Gastroesophageal sphincter (tissue), 4 donors: Measurements from ENCODE around the gene EDN1. TPM values are rescaled to one million over a fixed set of nuclear protein-coding genes. Genes with fewer than 3 reads are reported as not detected.

Source experiments
- ATAC-seq: fragments of 150-250 bp; one replicate; pipeline ENCODE4 v1.9.1; 2016; ENCODE audit warnings: mild to moderate bottlenecking, moderate library complexity
- H3K27ac ChIP-seq, 4 donors: fragments of 200-600 bp; sonication (generic) in 3 of 4; 1 replicate in 3 of 4; 2 replicates in 1 of 4; pipeline ENCODE4 v1.5.1; 2016 to 2019
- H3K27me3 ChIP-seq: fragments of 200-600 bp; sonication (generic); one replicate; pipeline ENCODE4 v1.5.1; 2019
- H3K36me3 ChIP-seq, 2 donors: fragments of 200-600 bp; sonication (generic); one replicate each; pipeline ENCODE4 v1.5.1; 2019; ENCODE audit warnings: control low read depth in 1 of 2
- H3K4me1 ChIP-seq, 3 donors: fragments of 200-600 bp; sonication (generic); 1 replicate in 2 of 3; 2 replicates in 1 of 3; pipeline ENCODE4 v1.5.1; 2016 to 2019; ENCODE audit warnings: control low read depth in 2 of 3
- H3K4me3 ChIP-seq, 2 donors: fragments of 200-600 bp; sonication (generic); one replicate each; pipeline ENCODE4 v1.5.1; 2019; ENCODE audit warnings: mild to moderate bottlenecking in 1 of 2, moderate library complexity in 1 of 2
- H3K9me3 ChIP-seq, 3 donors: fragments of 200-600 bp; sonication (generic); one replicate each; pipeline ENCODE4 v1.5.1; 2017 to 2019; ENCODE audit warnings: control low read depth in 2 of 3
- EP300 ChIP-seq: sonication (generic); formaldehyde crosslinking; IDR thresholded peaks from one replicate; pipeline ENCODE4 v1.6.1; 2017; ENCODE audit warnings: antibody characterized with exemption, mild to moderate bottlenecking
- POLR2A ChIP-seq, 2 donors: fragments of 450-650 bp; IDR thresholded peaks; one replicate each; pipeline ENCODE4 v1.6.1; 2017; ENCODE audit warnings: antibody characterized with exemption in 2 of 2, mild to moderate bottlenecking in 2 of 2, moderate library complexity in 1 of 2
- POLR2AphosphoS5 ChIP-seq: sonication (generic); formaldehyde crosslinking; IDR thresholded peaks from one replicate; pipeline ENCODE4 v1.6.1; 2017; ENCODE audit warnings: antibody characterized with exemption
- WGBS, 2 donors: methylation state at CpG; one replicate each; pipeline ENCODE4 v1.1.5; 2018; ENCODE audit warnings: low coverage in 1 of 2; 5-methylcytosine and 5-hydroxymethylcytosine counted together
- total RNA-seq, 4 donors: library from RNA; depleted of rRNA; stranded (reverse); fragments of >200 nt; gene quantifications; one replicate each; pipeline ENCODE4 v1.1.0, GENCODE V29; 2016
- TF ChIP-seq, protein P1 (sequence below), 4 experiments: fragments of 200-600 bp in 2 of 4; fragments of 450-650 bp in 2 of 4; sonication (generic) in 1 of 4; IDR thresholded peaks; one replicate each; pipeline ENCODE4 v1.5.1; 2017 to 2019; ENCODE audit warnings: antibody characterized with exemption in 4 of 4, mild to moderate bottlenecking in 2 of 4, moderate library complexity in 2 of 4

EDN1 gene
- total RNA-seq, 4 donors from 2014 or later: 3.6 to 39.6 (median 15.1) TPM

DNA sequence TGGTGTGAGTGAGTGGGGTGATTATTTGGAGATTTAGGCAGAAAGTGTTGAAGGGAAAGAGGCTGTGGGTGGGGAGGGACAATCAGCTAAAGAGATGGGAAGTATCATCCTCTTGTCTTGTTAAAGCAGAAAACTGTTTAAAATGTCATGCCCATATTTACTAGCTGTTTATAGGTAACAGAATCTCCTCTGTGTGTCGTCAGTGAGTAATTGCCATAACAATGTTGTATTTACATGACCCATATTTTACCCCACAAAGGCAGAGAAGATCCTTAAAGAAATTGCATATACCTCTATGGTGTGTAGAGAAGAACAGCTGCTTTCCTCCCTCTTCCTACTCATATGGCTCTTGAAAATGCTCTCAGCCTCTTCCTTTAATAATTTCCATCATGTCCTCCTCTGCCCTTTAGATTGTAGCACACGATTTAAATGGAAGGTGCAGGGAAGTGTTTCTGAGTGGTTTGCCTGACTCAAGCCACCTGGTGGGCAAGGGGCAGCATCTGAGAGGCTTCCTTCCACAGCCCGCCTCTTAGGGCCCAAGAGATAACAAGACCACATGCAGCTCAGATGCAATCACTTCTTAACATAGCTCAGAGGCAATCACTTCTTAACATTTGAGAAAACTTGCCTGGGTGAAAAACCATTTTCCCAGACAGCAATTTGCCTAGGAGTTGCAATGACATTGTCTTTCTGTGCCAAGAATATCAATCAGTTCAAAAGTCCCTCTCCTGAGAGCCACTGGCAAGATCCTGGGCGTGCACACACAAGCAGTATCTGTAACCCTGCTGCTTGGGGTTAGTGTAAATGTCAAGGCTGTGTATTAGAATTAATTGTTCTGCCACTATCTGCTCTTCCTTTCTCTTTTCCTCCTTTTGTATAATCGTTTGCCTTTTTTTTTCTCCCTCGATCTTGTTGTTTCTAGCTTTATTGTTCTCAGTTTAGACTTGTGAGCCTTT, 44.1 kb upstream of the EDN1 start:
- Histone ChIP-seq H3K27ac (no peak overlapping the region), H3K4me3 (no peak overlapping the region), H3K27me3 (no peaks in the 10 kb centered on the region), H3K4me1 (no peaks in the 10 kb centered on the region), H3K36me3 (no peaks in the 10 kb centered on the region), H3K9me3 (no peaks in the 10 kb centered on the region)
- WGBS, 2 donors: 48 to 57% methylated on average over 3 to 5 of the region's 6 CpGs
- ATAC-seq: no peak
- TF ChIP-seq, protein P1, sequence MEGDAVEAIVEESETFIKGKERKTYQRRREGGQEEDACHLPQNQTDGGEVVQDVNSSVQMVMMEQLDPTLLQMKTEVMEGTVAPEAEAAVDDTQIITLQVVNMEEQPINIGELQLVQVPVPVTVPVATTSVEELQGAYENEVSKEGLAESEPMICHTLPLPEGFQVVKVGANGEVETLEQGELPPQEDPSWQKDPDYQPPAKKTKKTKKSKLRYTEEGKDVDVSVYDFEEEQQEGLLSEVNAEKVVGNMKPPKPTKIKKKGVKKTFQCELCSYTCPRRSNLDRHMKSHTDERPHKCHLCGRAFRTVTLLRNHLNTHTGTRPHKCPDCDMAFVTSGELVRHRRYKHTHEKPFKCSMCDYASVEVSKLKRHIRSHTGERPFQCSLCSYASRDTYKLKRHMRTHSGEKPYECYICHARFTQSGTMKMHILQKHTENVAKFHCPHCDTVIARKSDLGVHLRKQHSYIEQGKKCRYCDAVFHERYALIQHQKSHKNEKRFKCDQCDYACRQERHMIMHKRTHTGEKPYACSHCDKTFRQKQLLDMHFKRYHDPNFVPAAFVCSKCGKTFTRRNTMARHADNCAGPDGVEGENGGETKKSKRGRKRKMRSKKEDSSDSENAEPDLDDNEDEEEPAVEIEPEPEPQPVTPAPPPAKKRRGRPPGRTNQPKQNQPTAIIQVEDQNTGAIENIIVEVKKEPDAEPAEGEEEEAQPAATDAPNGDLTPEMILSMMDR (IDR thresholded peaks at IDR 0.05): no peak
- TF ChIP-seq EP300 (no peak), POLR2AphosphoS5 (no peak), POLR2A (IDR thresholded peaks at IDR 0.05) (no peak)

DNA sequence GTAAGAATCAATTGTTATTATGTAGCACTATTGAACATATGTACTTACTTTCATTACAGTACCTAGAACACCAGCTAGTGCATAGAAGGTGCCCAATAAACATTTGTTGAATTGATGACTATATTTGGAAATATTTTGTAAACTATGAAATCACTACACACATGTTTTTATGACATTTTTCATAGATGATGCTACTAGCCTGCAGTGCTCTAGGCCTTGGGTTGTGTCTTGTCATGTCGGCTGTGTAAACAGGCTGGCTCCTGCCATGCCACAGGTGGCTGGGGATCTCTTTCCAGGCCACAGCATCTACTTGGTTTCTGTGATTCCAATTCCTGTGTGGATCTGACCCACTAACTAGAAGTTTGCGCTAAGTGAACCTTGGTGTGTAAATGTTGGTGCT, 43.3 kb upstream of the EDN1 start:
- Histone ChIP-seq H3K9me3 (no peaks in the 10 kb centered on the region), H3K4me3 (no peak overlapping the region), H3K4me1 (no peaks in the 10 kb centered on the region), H3K27me3 (no peaks in the 10 kb centered on the region), H3K36me3 (no peaks in the 10 kb centered on the region), H3K27ac (no peak overlapping the region)
- ATAC-seq: no peak
- 100% methylated on average over 1 of the region's 2 CpGs for WGBS, 2 donors
- no peak for TF ChIP-seq POLR2A (IDR thresholded peaks at IDR 0.05)
- no peak for TF ChIP-seq POLR2AphosphoS5
- TF ChIP-seq, protein P1 (IDR thresholded peaks at IDR 0.05): no peak
- TF ChIP-seq EP300: no peak

DNA sequence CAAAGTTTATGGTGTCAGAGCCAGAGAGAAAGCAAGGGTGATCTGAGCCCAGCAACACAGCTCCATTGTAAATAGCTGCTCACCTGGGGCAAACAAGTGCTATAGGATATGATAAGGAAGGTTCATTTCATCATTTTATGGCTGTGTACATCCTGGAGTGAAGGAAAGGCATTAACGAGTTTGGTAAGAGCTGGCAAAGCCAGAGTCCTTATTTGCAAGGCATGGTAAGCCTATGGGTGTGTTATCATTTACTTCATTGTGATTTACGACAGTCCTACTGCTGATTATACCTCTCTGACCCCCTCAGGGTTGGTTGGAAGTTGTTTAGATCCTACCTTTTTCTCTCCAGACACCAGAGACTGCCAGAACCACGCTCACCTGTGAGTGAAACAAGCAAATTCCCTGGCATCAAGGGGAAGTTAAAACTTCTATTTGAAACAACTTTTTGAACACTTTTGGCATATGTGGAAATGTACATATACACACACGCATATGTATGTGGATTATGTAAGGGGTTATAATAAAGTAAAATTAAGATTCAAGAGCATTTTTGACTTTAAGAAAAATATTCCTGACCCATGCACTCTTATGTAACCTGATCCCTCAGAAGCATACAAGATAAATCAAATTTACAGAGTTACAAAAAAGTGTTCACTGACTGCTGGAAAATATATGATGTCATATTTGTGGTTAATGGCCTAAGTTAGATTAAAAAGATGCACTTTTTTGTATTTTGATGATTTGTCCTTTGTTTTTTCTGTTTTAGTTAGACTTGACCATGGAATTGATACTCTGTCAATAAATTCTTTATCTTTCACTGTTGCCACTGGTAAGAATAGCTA, 40.4 kb upstream of the EDN1 start:
- Histone ChIP-seq H3K27ac (no peak overlapping the region), H3K9me3 (no peaks in the 10 kb centered on the region), H3K36me3 (no peaks in the 10 kb centered on the region), H3K4me3 (no peak overlapping the region), H3K4me1 (no peaks in the 10 kb centered on the region), H3K27me3 (no peaks in the 10 kb centered on the region)
- WGBS, 2 donors: 78 to 87% methylated on average over 3 to 4 of the region's 4 CpGs
- TF ChIP-seq POLR2A (IDR thresholded peaks at IDR 0.05) (no peak), POLR2AphosphoS5 (no peak), EP300 (no peak)
- TF ChIP-seq, protein P1 (IDR thresholded peaks at IDR 0.05): no peak
- no peak for ATAC-seq

DNA sequence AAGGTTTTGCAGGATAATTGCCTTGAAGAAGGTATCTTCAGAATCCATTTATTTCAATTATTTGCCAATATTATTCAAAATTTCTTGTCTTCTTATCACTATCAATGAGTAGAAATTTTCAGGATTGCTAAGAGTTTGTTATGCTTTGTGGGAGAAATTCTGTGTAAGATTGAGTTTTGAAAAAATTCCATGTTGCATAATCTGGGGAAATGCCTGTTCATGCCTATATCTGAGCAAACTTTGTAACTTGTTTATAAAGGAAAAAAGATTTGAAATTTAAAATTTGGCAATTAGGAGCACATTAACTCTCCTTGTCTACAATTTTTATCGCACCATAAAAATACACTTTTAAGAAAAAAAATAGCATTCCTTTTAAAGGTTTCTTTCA, 39.8 kb upstream of the EDN1 start:
- Histone ChIP-seq H3K9me3 (no peaks in the 10 kb centered on the region), H3K27me3 (no peaks in the 10 kb centered on the region), H3K27ac (no peak overlapping the region), H3K36me3 (no peaks in the 10 kb centered on the region), H3K4me3 (no peak overlapping the region), H3K4me1 (no peaks in the 10 kb centered on the region)
- ATAC-seq: no peak
- TF ChIP-seq POLR2AphosphoS5 (no peak), POLR2A (IDR thresholded peaks at IDR 0.05) (no peak), EP300 (no peak)
- TF ChIP-seq, protein P1 (IDR thresholded peaks at IDR 0.05): no peak
- WGBS, 2 donors: 83 to 100% methylated on average over 1 of the region's 1 CpG
